Glomerular visceral epithelial cell (primary cell): ENCODE measurements around the gene COA1.
"Not testable (repeated sequence)": the region's sequence is repeated elsewhere in the genome, so short reads cannot be mapped to it uniquely, and the experiment has no call there.

Source experiments
- DNase-seq: peaks from one replicate; pipeline ENCODE4 v3.0.0-alpha.2; 2016; ENCODE audit errors: extremely low spot score

Gene COA1

GRCh38 chr7:43630482-43630881 lies 98.8 kb downstream of the COA1 start:
- no peak for DNase-seq

GRCh38 chr7:43629857-43630256 lies 99.5 kb downstream of the COA1 start:
- DNase-seq = no peak

- DNase-seq = no peak
Measured at GRCh38 chr7:43628431-43628830, 100.9 kb downstream of the COA1 start.

DNA sequence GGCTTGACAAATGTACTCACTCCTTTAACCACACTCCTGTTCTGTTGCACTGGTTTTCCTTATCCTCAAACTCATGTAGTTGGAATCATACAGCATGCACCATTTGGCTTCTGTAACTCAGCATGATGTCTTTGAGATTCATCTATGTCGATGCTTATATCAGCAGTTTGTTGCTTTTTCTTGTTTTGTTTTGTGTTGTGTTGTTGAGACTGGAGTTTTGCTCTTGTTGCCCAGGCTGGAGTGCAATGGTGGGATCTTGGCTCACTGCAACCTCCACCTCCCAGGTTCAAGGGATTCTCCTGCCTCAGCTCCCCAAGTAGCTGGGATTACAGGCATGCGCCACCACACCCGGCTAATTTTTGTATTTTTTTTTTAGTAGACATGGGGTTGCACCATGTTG lies 101.5 kb downstream of the COA1 start:
- DNase-seq = not testable (repeated sequence)

GRCh38 chr7:43626695-43627094 lies 102.6 kb downstream of the COA1 start:
- no peak for DNase-seq

- no peak for DNase-seq
Measured at GRCh38 chr7:43625980-43626379, 103.3 kb downstream of the COA1 start.

DNA sequence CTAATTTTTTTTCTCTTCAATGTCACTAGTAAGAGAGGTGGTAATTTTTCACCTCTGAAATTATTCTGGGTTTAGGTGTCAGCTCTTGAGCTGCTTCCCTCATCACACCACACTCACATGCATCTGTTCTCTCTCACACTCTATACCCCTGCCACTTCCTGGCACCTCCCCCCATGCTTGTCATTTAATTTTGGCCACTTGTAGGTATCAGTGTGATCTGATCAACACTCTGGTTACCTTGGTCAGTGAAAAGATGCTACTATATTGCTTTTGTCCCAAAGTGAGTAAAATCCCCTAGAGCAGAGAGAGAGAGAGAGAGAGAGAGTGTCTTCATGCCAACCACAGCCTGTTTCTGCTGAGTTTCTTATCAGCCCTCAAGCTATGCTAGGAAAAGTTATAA lies 103.9 kb downstream of the COA1 start:
- DNase-seq = no peak

DNA sequence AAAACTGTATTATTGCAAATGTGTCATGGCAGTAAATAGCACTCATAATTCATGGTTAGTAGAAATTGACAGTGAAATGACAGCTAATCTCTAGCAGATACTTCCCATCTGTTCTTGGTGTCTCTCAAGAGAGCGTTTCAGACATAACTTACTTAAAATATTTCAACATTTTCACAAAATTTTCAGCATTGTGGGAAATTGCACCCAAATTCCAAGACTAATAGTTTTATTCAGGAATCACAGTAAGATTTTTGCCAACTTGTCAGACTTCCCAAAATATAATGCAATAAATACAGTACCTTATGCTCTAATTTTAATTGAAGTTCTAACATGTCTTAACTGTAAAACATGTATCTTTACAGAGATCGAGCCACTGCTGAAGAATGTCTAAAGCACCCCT lies 105.2 kb downstream of the COA1 start:
- DNase-seq = no peak

DNA sequence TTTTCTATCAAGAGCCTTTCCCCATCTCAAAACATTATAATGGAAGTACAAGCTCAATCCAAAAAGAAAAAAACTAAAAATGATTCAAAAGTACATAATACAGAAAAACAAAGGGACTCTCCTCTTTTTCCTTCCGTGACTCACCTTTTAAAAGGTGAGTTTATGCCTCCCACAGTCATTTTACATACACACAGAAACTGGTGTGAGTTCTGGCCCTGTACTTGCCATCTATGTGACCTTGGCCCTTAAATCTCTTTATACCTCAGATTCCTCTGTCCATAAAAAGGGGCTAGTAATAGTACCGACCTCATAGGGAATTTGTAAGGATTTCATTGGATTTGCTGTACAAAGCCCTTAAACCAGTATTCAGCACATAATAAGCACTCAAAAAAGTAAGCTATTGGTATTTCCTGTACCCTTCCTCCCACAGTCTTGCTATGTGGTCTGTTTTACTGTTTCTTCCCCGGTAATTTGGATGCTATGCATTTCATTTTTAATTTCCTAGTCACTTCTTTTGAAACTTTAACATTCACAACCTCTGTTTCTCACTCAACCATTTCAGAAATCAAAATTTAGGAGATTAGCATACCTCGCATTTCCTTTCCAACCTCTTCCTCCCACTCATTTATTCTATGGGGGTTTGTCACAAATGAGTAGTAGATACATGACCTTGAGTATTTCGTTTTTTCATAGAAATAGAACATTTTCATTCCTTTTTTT lies 107.4 kb downstream of the COA1 start:
- no peak for DNase-seq

DNA sequence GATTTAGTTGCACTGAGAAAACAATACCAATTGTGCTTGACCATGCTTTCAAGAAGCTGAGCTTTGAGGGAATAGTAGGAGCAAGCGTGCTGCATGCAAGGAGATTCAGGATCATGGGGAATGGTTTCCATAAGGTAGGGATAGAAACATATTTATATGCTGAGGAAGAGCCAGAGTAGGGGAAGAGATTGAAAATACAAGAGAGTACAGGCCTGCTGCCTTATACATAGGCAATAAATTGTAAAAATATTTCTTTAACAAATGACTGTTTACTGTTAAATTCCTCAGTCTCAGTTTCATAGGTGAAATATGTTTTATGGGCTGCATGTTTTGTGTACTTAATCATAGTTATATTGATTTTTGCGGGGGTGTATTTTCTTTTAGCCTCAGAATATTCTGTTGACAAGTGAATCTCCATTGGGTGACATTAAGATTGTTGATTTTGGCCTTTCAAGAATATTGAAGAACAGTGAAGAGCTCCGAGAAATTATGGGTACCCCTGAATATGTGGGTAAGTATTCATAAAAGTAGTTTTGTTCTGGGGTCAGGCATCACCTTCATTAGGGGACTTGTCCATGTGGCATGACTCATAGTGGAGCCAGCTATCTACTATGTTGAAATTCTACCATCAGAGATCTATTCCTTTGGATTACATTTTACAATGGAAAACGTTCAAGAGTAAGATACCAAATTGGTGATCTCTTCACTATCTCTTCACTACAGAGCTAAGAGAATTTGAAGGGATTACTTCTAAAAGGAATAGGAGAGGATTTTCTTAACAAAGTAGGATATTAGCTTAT lies 109.9 kb downstream of the COA1 start:
- DNase-seq = no peak

DNA sequence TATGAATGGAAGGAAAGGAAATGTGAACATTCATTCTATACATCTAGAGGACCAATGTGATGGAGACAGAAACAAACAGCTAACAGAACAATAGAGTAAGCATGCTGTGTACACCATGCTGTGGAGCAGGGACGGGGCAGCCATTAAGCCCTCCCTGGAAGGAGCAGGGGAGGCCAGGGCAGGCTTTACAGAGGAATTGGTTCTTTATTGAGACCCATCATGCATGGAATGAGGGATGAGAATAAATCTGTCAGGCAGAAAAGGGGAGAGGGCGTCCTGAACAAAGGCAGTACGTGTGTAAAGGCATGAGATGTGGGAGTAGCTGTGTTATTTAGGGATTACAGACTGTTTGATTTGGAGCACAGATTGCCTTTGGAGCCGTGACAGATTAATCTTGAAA lies 111.2 kb downstream of the COA1 start:
- DNase-seq = no peak

- DNase-seq = no peak
Measured at GRCh38 chr7:43616977-43617376, 112.3 kb downstream of the COA1 start.

DNA sequence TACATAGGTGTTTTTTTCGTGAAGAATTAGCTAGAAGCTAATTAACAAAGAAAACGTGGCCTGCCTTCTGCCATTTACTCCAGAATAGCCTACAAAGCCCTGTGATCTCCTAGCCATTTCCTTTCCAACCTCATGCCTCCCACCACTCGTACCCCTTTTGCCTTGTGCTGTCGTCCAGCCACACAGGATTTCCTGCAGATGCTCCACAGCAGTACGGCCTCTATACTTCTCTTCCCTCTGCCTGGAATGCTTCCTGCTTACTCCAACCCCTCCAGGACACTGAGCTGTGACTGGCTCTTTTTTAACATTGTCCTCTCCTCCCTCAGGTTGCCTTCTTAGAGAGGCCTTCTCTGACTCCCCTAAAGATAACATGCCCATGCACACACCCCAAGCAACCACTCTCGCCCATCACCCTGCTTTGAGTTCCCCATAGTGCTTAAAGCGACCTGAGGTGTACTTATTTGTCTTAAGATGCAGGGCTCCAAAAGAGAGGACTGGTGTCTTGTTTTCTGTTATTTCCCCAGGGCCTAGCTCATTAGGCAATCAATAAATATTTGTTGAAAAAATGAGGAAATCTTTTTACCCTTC lies 113.7 kb downstream of the COA1 start:
- no peak for DNase-seq

- no peak for DNase-seq
Measured at GRCh38 chr7:43612599-43613589, 116.4 kb downstream of the COA1 start.

DNA sequence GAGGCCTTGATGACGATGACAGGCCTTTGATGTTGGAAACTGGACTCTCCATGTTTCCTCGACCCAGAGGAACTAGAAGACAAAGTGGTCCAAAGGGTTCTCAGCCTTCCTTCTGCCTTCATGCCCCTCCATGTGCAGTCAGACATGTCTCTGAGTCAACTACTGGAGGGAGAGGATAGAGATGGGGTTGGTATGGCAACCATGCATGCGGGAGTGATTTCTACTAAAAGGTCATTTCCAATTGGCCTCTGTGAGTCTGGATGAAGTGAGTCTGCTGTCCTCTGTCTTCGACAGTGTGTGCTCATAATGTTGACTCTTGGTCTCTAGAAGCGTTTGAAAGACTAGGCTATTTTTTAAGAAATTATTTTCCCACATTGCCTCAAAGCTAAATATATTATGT lies 117.2 kb downstream of the COA1 start:
- no peak for DNase-seq

- no peak for DNase-seq
Measured at GRCh38 chr7:43609097-43609496, 120.2 kb downstream of the COA1 start.

- no peak for DNase-seq
Measured at GRCh38 chr7:43604251-43604650, 125.1 kb downstream of the COA1 start.

- DNase-seq = no peak
Measured at GRCh38 chr7:43602256-43602655, 127.1 kb downstream of the COA1 start.

- no peak for DNase-seq
Measured at GRCh38 chr7:43600056-43600455, 129.3 kb downstream of the COA1 start.

DNA sequence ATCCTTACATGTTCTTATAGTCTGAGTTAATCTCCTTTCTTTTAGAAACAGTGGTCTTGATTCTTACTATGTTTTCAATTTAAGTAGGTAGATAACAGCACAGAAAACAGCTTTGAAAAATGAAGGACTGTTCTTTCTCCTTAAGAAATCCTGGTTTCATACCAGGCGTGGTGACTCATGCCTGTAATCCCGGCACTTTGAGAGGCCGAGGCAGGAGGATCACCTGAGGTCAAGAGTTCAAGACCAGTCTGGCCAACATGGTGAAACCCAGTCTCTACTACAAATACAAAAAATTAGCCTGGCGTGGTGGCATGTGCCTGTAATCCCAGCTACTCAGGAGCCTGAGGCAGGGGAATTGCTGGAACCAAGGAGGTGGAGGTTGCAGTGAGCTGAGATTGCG lies 132.9 kb downstream of the COA1 start:
- not testable (repeated sequence) for DNase-seq

DNA sequence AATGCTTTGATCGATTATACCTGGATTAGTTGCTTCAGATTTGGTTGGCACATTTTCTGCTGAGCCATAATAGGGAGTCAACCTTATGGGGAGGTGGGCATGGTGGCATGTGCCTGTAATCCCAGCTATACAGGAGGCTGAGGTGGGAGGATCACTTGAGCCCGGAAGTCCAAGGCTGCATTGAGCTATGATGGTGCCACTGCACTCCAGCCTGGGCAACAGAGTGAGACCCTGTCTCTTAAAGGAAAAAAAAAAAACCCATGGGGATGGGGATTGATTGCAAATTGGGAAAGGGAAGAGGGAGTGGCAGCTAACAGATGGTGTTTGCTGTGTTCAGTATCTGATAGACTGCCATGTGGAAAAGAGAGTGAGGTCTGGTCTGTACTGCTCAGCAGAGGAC lies 135.3 kb downstream of the COA1 start:
- DNase-seq = no peak

GRCh38 chr7:43593010-43593409 lies 136.3 kb downstream of the COA1 start:
- DNase-seq = no peak
